Endothelial cell (in vitro differentiated cells): ENCODE results near the gene FAM118A. TPM values are rescaled to one million over a fixed set of nuclear protein-coding genes. Genes with fewer than 3 reads are reported as not detected.

ENCODE experiments used
- DNase-seq: peaks from one replicate; pipeline ENCODE4 v3.0.0; 2021; ENCODE audit warnings: low spot score
- H3K27ac Mint-ChIP-seq: one replicate; pipeline ENCODE4 v1.8.0; 2021; ENCODE audit warnings: mixed read lengths, inconsistent platforms; ENCODE audit not compliant: unreplicated experiment
- H3K27me3 Mint-ChIP-seq: one replicate; pipeline ENCODE4 v1.8.0; 2021; ENCODE audit warnings: mild to moderate bottlenecking, moderate library complexity, mixed read lengths, inconsistent platforms; ENCODE audit not compliant: unreplicated experiment
- H3K36me3 Mint-ChIP-seq: one replicate; pipeline ENCODE4 v1.8.0; 2021; ENCODE audit warnings: mild to moderate bottlenecking, low read depth, mixed read lengths, inconsistent platforms; ENCODE audit not compliant: unreplicated experiment
- H3K4me1 Mint-ChIP-seq: one replicate; pipeline ENCODE4 v1.8.0; 2021; ENCODE audit warnings: mild to moderate bottlenecking, mixed read lengths, inconsistent platforms; ENCODE audit not compliant: unreplicated experiment
- H3K4me3 Mint-ChIP-seq: one replicate; pipeline ENCODE4 v1.8.0; 2021; ENCODE audit warnings: mild to moderate bottlenecking, mixed read lengths, inconsistent platforms; ENCODE audit not compliant: unreplicated experiment
- H3K9me3 Mint-ChIP-seq: one replicate; pipeline ENCODE4 v1.8.0; 2021; ENCODE audit warnings: mixed read lengths, inconsistent platforms; ENCODE audit not compliant: unreplicated experiment
- CTCF ChIP-seq: fragments of 200-600 bp; sonication (generic); IDR thresholded peaks from one replicate; pipeline ENCODE4 v1.5.0; 2021; ENCODE audit warnings: antibody characterized with exemption; ENCODE audit not compliant: unreplicated experiment
- total RNA-seq: library from RNA; stranded (reverse); fragmentation: NEBNext Ultra II Directional; extraction: Animal tissue kit (Norgen Biotek cat#: 25700); gene quantifications from one replicate; pipeline ENCODE4 v1.2.1, GENCODE V29; 2021; ENCODE audit not compliant: unreplicated experiment

The FAM118A gene
- total RNA-seq, 1 donor from 2014 or later: 26.6 TPM

- TF ChIP-seq CTCF: no peak
- H3K9me3 Mint-ChIP-seq: no peaks in the 10 kb centered on the region
- peak overlapping the region; percentile 48 for H3K27ac Mint-ChIP-seq
- peaks cover 30% of the 10 kb centered on the region for H3K36me3 Mint-ChIP-seq
- H3K27me3 Mint-ChIP-seq: peaks cover 7% of the 10 kb centered on the region
- DNase-seq: no peak
- no peaks in the 10 kb centered on the region for H3K4me1 Mint-ChIP-seq
- H3K4me3 Mint-ChIP-seq: no peak overlapping the region
Measured at GRCh38 chr22:45330548-45330947, 20.8 kb downstream of the FAM118A start.

GRCh38 chr22:45331486-45331885 is 21.8 kb downstream of the FAM118A start:
- TF ChIP-seq CTCF: no peak
- DNase-seq: no peak
- Mint-ChIP-seq H3K4me1 (no peaks in the 10 kb centered on the region), H3K27ac (no peak overlapping the region), H3K9me3 (no peaks in the 10 kb centered on the region), H3K4me3 (no peak overlapping the region), H3K36me3 (peaks cover 27% of the 10 kb centered on the region), H3K27me3 (peaks cover 7% of the 10 kb centered on the region)

GRCh38 chr22:45332001-45332400 is 22.3 kb downstream of the FAM118A start:
- H3K27me3 Mint-ChIP-seq: peaks cover 7% of the 10 kb centered on the region
- H3K4me3 Mint-ChIP-seq: no peak overlapping the region
- H3K9me3 Mint-ChIP-seq: no peaks in the 10 kb centered on the region
- peaks cover 5% of the 10 kb centered on the region for H3K4me1 Mint-ChIP-seq
- no peak for DNase-seq
- no peak for TF ChIP-seq CTCF
- no peak overlapping the region for H3K27ac Mint-ChIP-seq
- peaks cover 27% of the 10 kb centered on the region for H3K36me3 Mint-ChIP-seq

GRCh38 chr22:45334068-45334467 is 24.3 kb downstream of the FAM118A start:
- H3K9me3 Mint-ChIP-seq: no peaks in the 10 kb centered on the region
- H3K27ac Mint-ChIP-seq: no peak overlapping the region
- TF ChIP-seq CTCF: no peak
- no peak overlapping the region for H3K4me3 Mint-ChIP-seq
- DNase-seq: no peak
- peaks cover 3% of the 10 kb centered on the region for H3K27me3 Mint-ChIP-seq
- H3K4me1 Mint-ChIP-seq: peaks cover 8% of the 10 kb centered on the region
- peaks cover 21% of the 10 kb centered on the region for H3K36me3 Mint-ChIP-seq

- Mint-ChIP-seq H3K27me3 (peaks cover 3% of the 10 kb centered on the region), H3K4me1 (peaks cover 8% of the 10 kb centered on the region), H3K9me3 (no peaks in the 10 kb centered on the region), H3K4me3 (no peak overlapping the region), H3K27ac (no peak overlapping the region), H3K36me3 (peaks cover 21% of the 10 kb centered on the region)
- no peak for DNase-seq
- no peak for TF ChIP-seq CTCF
Measured at GRCh38 chr22:45334528-45334927, 24.8 kb downstream of the FAM118A start.
